Stimulated activated CD8-positive, alpha-beta memory T cell treated with anti-CD3 and anti-CD28 coated beads, Interleukin-4, amount 100 ng/mL, for 24 hours (primary cell): ENCODE data around the gene ZNF140.
A peak's percentile ranks its signal among the peaks of the same experiment; 100 is the strongest.

Source experiments
- DNase-seq: peaks from one replicate; pipeline ENCODE4 v3.0.0-alpha.2; 2020; ENCODE audit warnings: low read depth

ZNF140 gene

DNA sequence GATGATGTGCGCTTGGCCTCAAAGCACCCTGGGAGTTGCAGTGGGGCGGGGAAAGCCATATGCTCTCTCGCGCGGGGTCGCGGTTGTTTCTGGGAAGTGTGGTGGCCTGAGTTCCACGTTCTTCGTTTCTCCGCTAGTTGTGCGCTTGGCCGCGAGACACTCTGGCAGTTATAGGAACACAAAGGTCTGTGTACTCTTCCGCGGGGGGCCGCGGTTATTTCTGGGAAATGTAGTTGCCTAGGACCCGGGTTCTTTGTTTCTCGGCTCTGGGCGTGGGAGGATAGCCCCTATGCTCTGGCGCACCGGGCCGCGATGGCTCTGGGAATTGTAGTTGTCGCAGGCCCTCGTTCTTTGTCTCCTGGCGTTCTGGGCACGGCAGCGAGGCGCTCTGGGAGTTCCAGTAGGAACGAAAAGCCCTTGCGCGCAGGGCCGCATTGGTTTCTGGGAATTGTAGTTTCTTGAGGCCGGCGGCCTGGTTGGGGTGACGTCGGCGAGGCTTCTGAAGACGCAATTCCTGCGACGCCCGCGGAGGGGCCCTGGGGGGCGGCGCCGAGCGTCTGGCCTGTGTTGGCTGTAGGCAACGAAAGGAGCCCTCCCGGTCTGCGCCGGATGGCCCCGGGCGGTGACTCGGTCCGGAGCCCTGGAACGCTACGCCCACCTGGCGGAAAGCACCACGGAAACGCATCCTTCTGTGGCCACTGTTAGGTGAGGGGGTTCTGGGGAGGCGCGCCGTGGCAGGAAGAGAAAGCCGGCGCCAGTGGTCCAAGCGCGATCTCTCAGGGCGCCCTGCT lies at the start of gene ZNF140:
Gene ZNF140 (plus strand): TSS at position 556 of the 791 bp plus-strand sequence. CDS start 398 bp downstream, outside the sequence.
- DNase-seq = peak; percentile 91

DNA sequence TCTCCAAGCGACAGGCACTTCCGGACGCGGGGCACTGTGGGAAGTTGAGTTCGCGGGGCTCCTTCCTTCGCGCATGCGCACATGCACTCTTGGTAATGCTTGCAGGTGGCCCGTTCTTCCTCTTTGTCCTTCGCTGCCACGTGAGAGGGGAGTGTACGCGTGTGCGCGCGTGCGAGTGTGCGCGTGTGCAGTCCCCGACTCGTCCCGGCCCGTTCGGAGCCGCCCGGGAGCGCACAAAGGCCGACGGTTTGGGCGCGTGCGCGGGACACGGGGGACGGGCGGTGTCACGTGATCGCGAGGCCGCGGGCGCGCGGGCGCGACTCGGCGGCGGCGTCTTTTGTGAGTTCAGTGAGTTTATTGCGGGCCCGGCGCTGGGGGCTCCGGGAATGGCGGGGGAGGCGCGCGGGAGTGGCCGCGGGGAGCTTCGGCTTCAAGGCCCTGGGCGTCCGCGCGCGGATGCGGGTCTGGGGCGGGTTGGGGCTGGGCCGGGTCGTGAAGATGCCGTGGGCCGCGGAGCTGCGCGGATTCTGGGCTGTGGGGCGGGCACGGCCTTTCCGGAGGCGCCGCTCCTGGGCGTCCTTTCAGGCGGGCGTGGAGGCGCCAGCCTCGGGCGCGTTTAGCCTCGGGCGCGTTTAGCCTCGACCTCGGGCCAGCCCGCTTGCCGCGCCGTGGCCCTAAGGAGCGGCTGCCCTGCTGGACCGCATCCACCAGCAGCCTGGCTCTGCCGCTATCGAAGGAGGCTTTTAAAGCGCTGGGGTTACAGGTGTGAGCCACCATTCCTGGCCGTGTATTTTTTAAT lies 43.3 kb upstream of the ZNF140 start, which contains the start of gene ZNF84:
Gene ZNF84 (plus strand): TSS at position 303 of the 799 bp plus-strand sequence. CDS start 3,959 bp downstream, outside the sequence.
- peak; percentile 94 for DNase-seq

DNA sequence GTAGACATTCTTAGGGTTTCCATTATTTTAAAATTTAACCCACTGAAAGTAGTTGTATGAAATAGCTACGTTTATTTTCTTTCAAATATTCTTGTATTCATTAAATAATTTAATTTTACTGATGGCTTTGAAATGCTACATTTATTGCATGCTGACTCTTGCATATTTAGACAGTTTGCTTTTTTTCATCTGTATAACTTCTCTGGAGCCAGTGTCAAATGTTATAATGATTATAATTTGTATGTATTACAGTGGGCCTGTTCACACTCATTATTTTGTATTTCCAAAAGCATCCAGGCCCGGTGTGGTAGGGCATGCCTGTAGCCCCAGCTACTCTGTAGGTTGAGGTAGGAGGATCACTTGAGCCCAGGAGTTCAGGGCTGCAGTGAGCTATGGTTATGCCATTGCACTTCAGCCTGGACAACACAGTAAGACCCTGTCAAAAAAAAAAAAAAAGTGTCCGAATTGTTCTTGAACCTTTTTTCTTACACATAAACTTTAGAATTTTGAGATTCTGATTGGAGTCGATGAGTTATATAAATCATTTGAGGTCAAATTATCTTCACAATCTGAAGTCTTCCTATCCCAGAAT lies 42.5 kb upstream of the ZNF140 start:
- DNase-seq = no peak

GRCh38 chr12:133046698-133047097 lies 34.0 kb upstream of the ZNF140 start:
- no peak for DNase-seq

DNA sequence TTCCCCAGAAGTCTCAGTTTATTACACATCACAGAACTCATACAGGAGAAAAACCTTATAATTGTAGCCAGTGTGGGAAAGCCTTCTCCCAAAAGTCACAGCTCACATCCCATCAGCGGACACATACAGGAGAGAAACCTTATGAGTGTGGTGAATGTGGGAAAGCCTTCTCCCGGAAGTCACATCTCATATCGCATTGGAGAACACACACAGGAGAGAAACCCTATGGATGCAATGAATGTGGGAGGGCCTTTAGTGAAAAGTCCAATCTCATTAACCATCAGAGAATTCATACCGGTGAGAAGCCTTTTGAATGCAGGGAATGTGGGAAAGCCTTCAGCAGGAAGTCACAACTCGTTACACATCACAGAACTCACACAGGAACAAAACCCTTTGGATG lies 23.3 kb upstream of the ZNF140 start:
- DNase-seq = no peak

DNA sequence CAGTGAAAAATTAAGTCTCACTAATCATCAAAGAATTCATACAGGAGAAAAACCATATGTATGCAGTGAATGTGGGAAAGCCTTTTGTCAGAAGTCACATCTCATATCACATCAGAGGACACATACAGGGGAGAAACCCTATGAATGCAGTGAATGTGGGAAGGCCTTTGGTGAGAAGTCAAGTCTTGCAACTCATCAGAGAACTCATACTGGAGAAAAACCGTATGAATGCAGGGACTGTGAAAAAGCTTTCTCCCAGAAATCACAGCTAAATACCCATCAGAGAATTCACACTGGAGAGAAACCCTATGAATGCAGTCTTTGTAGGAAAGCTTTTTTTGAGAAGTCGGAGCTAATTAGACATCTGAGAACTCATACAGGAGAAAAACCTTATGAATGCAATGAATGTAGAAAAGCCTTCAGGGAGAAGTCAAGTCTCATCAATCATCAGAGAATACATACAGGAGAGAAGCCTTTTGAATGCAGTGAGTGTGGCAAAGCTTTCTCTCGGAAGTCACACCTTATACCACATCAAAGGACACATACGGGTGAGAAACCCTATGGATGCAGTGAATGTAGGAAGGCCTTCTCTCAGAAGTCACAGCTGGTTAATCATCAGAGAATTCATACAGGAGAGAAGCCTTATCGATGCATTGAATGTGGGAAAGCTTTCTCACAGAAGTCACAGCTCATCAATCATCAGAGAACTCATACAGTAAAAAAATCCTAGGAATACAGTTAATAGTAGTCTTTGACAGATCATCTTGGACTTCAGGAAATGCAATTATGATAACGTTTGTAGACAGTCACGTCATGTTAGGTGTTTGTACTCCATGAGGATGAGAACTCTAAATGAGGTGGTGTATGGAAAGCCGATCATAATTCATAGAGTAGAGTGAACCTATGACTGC lies 22.3 kb upstream of the ZNF140 start:
- no peak for DNase-seq

- DNase-seq = no peak
These were observed 18.8 kb upstream of the ZNF140 start for GRCh38 chr12:133061954-133062353.

- DNase-seq = no peak
These were observed 17.2 kb upstream of the ZNF140 start for GRCh38 chr12:133063556-133063955.

- DNase-seq = no peak
These were observed 6.9 kb upstream of the ZNF140 start for GRCh38 chr12:133073836-133074235.

DNA sequence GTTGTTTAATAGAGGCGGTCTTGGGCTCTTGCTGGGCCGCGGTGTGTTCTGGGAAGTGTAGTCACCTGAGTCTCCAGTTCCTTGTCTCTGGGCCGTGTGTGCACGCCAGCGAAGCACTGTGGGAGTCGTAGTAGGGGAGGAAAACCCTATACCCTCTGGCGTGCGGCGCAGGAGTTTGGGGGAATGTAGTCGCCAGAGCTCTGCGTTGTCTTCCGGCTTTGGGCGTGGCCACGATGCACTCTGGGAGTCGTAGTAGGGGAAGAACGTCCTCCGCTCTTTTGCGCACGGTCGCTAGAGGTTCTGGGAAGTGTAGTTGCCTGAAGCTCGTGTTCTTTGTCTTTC lies 726 bp upstream of the ZNF140 start:
- peak; percentile 92 for DNase-seq

GRCh38 chr12:133081159-133081780 lies 547 bp downstream of the ZNF140 start:
- no peak for DNase-seq

DNA sequence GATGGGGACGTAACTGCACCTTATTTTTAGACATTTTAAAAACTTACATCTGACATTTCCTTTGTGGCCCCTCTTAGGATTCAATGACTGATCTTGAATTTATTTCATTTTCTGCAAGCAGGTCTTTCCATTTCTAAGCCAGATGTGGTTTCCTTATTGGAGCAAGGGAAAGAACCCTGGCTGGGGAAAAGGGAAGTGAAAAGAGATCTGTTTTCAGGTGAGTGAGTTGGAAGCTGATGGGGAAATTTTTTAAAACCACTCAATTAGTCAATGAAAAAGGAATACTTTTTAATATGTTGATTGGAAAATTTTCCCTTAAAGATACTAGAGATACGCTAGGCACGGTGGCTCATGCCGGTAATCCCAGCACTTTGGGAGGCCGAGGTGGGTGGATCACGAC lies 2.6 kb downstream of the ZNF140 start:
- DNase-seq = no peak

- DNase-seq = no peak
These were observed 24.9 kb downstream of the ZNF140 start for GRCh38 chr12:133105620-133106019.

DNA sequence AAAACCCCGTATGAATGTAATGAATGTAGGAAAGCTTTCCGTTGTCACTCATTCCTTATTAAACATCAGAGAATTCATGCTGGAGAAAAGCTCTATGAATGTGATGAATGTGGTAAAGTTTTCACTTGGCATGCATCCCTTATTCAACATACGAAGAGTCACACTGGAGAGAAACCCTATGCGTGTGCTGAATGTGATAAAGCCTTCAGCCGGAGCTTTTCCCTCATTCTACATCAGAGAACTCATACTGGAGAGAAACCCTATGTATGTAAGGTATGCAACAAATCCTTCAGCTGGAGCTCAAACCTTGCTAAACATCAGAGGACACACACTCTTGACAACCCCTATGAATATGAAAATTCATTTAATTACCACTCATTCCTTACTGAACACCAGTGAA lies 25.5 kb downstream of the ZNF140 start:
- DNase-seq = no peak

DNA sequence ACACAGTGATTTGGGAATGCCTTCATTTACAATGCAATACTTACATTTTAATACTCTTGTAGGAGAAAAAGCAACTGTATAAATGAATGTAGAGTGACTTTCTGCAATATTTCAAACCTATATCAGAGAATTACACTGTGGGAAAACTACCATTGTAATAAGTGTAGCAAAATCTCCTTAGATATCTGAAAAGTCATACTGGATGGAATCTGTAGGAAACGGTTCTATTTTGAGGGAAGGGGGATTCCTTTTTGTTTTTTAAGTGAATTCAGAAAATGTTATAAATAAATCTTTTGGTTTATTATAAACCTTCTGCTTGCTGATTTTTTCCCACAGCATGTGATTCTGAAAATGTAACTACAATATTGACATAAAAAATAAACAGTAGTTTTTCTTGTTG lies 26.4 kb downstream of the ZNF140 start:
- no peak for DNase-seq

- DNase-seq = no peak
These were observed 27.4 kb downstream of the ZNF140 start for GRCh38 chr12:133108150-133108549.

DNA sequence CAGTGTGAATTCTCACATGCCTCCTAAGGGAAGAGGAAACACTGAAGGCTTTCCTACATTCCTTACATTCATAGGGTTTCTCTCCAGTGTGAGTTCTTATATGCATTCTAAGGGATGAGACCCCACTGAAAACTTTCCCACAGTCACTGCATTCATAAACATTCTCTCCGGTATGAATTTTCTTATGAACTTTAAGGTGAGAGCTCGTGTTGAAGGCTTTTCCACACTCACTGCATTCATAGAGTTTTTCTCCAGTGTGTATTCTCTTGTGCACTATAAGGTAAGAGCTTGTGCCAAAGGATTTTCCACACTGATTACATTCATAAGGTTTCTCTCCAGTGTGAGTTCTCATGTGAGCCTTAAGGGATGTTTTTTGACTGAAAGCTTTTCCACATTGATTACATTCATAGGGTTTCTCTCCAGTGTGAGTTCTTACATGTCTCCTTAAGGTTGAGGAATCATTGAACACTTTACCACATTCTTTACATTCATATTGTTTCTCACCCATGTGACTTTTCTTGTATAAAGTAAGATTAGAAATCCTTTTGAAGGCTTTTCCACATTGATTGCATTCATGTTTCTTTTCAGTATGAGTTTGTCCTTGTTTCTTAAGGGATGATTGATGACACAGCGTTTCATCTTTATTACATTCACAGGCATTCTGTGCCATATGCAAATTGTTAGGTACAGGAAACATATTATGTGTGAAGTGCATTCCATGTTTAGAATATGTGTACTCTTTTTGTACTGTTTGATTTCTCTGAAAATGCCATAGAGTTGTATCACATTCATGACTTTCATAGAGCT lies 39.9 kb downstream of the ZNF140 start:
- no peak for DNase-seq

DNA sequence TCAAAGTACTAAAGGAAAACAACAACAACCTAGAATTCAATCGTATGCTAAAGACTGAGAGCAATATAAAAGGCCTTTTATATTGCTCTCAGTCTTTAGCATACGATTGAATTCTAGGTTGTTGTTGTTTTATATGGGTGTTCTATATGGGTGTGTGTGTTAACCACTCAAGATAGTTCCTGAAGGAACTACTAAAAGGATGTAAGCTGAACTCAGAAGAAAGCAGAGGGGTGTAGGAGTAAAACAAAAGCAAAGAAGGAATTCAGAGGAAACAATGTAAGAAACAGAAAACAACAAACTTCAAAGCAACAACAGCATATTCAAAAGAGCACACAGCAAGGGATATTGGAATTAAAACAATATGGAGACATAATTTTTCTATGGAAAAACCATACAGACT lies 44.0 kb downstream of the ZNF140 start:
- no peak for DNase-seq

DNA sequence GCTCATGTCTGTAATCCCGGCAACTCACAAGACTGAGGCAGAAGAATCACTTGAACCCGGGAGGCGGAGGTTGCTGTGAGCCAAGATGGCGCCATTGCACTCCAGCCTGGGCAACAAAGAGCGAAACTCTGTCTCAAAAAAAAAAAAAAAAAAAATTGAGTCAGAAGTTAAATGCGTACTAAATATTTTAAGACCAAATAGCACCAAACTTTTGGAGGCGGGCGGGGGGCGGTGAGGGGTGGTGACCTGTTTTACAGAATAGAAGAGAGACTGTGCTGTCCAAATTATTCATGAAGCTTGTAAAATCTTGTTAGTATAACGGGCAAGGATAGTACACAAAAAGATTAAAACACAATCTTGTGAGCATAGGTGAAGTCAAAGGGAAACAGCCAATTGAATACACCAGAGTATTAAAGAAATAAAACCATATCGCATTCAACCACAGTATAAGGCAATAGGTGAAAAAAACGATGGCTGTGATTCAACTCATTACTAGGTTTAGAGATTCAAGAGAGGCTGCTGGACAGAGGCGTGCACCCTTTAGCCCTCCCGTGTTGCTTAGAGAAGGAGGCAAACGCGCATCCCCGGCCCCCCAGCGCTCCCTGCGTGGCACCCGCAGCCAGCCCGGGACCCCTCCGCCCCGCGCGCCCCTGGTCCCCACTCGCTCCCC lies 48.8 kb downstream of the ZNF140 start:
- no peak for DNase-seq
